ENCODE measurements around the gene GIGYF2.

DNA sequence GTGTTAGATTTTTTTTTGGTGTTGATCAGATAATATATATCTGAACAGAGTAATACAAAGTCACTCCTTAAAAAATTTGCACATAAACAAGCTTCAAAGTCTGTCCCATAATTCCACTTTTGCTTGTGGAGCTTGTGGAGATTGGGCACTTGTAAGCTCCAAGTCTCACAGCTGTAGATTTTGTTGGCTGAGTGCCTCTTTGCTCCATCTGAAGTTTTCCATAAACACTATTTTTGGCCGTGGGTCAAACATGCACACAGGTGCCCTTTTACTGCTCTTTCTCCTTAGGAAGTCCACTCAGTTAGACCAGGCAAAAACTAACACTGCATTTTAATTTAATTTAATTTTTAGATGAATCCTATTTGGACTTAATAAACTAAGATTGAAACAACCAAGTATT, 82.8 kb downstream of the GIGYF2 start:
- TF ChIP-seq, protein P1, sequence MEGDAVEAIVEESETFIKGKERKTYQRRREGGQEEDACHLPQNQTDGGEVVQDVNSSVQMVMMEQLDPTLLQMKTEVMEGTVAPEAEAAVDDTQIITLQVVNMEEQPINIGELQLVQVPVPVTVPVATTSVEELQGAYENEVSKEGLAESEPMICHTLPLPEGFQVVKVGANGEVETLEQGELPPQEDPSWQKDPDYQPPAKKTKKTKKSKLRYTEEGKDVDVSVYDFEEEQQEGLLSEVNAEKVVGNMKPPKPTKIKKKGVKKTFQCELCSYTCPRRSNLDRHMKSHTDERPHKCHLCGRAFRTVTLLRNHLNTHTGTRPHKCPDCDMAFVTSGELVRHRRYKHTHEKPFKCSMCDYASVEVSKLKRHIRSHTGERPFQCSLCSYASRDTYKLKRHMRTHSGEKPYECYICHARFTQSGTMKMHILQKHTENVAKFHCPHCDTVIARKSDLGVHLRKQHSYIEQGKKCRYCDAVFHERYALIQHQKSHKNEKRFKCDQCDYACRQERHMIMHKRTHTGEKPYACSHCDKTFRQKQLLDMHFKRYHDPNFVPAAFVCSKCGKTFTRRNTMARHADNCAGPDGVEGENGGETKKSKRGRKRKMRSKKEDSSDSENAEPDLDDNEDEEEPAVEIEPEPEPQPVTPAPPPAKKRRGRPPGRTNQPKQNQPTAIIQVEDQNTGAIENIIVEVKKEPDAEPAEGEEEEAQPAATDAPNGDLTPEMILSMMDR (IDR thresholded peaks at IDR 0.05), result no peak
- TF ChIP-seq POLR2A (IDR thresholded peaks at IDR 0.05) (no peak), EP300 (IDR thresholded peaks at IDR 0.05) (no peak)
